Measurements from ENCODE around the gene KIF21B.

Gene KIF21B

DNA sequence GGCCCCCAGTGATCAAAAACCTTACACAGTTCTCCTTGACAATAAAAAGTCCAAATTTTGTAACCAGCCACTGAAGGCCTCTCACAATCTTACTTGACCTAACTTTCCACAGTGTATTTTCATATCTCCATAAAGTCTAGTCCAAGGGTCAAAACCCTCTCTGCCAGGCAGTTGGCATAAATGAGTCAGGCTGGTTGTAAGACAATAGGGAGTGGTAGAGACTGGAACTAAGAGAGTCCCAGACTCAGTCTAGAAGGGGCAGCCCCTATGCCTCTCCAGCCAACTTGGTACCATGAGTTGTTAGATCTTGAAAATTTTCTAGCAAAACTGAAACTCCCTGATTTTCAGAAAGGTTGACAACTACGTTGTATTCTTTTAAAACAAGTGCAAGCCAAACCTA lies 21.0 kb downstream of the KIF21B start:
- TF ChIP-seq, protein P1, sequence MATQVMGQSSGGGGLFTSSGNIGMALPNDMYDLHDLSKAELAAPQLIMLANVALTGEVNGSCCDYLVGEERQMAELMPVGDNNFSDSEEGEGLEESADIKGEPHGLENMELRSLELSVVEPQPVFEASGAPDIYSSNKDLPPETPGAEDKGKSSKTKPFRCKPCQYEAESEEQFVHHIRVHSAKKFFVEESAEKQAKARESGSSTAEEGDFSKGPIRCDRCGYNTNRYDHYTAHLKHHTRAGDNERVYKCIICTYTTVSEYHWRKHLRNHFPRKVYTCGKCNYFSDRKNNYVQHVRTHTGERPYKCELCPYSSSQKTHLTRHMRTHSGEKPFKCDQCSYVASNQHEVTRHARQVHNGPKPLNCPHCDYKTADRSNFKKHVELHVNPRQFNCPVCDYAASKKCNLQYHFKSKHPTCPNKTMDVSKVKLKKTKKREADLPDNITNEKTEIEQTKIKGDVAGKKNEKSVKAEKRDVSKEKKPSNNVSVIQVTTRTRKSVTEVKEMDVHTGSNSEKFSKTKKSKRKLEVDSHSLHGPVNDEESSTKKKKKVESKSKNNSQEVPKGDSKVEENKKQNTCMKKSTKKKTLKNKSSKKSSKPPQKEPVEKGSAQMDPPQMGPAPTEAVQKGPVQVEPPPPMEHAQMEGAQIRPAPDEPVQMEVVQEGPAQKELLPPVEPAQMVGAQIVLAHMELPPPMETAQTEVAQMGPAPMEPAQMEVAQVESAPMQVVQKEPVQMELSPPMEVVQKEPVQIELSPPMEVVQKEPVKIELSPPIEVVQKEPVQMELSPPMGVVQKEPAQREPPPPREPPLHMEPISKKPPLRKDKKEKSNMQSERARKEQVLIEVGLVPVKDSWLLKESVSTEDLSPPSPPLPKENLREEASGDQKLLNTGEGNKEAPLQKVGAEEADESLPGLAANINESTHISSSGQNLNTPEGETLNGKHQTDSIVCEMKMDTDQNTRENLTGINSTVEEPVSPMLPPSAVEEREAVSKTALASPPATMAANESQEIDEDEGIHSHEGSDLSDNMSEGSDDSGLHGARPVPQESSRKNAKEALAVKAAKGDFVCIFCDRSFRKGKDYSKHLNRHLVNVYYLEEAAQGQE (IDR thresholded peaks at IDR 0.05; ENCODE audit: insufficient read depth in 1 of 2, low read depth in 2 of 2, low read length in 2 of 2), result no peak
- no peak for TF ChIP-seq FOXP2 (optimal IDR thresholded peaks at IDR 0.05; ENCODE audit: borderline replicate concordance, extremely low read depth, extremely low read length, insufficient read depth)
- TF ChIP-seq TAF1 (IDR thresholded peaks at IDR 0.05; ENCODE audit: borderline replicate concordance, insufficient read depth, low read length), result no peak
- no peak for TF ChIP-seq SIN3A (IDR thresholded peaks at IDR 0.05; ENCODE audit: borderline replicate concordance, insufficient read depth, low read length)
- TF ChIP-seq POLR2AphosphoS5 (IDR thresholded peaks at IDR 0.05; ENCODE audit: low read depth, low read length), result no peak

- TF ChIP-seq TAF1 (IDR thresholded peaks at IDR 0.05; ENCODE audit: borderline replicate concordance, insufficient read depth, low read length) (no peak), SIN3A (IDR thresholded peaks at IDR 0.05; ENCODE audit: borderline replicate concordance, insufficient read depth, low read length) (no peak), POLR2AphosphoS5 (IDR thresholded peaks at IDR 0.05; ENCODE audit: low read depth, low read length) (no peak), FOXP2 (optimal IDR thresholded peaks at IDR 0.05; ENCODE audit: borderline replicate concordance, extremely low read depth, extremely low read length, insufficient read depth) (no peak)
- TF ChIP-seq, protein P1 (IDR thresholded peaks at IDR 0.05; ENCODE audit: insufficient read depth in 1 of 2, low read depth in 2 of 2, low read length in 2 of 2), result no peak
Measured at GRCh38 chr1:201001962-201002361, 21.6 kb downstream of the KIF21B start.

DNA sequence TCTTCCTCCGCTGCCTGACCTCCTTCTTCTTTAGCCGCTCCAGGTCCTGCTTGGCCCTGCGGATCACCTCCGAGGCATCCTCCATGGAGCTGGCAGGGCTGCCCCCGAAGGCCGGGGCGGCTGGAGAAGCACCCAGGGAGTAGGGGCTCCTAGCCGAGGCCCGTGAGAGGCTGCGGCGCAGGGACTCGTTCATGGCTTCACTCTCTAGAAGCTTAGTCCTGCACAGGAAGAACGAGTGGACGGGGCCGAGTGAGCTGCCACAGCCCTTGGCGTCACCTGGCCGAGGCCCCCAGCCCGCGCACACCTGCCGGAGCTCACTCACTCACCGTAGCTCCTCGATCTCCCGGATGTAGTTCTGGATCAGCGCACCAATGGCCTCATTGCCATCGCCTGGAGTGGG lies 23.1 kb downstream of the KIF21B start:
- TF ChIP-seq SIN3A (IDR thresholded peaks at IDR 0.05; ENCODE audit: borderline replicate concordance, insufficient read depth, low read length), result no peak
- no peak for TF ChIP-seq FOXP2 (optimal IDR thresholded peaks at IDR 0.05; ENCODE audit: borderline replicate concordance, extremely low read depth, extremely low read length, insufficient read depth)
- TF ChIP-seq TAF1 (IDR thresholded peaks at IDR 0.05; ENCODE audit: borderline replicate concordance, insufficient read depth, low read length), result no peak
- TF ChIP-seq, protein P1 (IDR thresholded peaks at IDR 0.05; ENCODE audit: insufficient read depth in 1 of 2, low read depth in 2 of 2, low read length in 2 of 2), result no peak
- no peak for TF ChIP-seq POLR2AphosphoS5 (IDR thresholded peaks at IDR 0.05; ENCODE audit: low read depth, low read length)

DNA sequence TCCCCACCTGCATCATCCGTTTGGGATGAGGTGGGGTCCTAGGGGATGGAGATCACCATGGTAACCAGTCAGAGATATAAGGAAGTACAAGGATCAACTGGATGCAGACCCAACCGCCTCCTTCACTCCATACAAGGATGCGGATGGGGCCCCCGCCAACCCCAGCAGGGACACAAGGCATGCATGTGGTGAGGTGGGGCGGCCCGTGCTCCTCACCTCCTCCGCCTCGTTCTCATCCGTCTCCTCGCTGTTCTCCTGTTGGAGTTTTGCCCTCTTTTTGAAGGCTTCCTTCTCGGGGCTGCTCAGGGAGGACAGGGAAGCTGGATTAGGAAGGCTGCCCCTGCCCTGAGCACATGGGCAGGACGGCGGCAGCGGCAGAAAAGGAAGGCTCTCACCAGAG lies 23.8 kb downstream of the KIF21B start:
- TF ChIP-seq POLR2AphosphoS5 (IDR thresholded peaks at IDR 0.05; ENCODE audit: low read depth, low read length) (no peak), FOXP2 (optimal IDR thresholded peaks at IDR 0.05; ENCODE audit: borderline replicate concordance, extremely low read depth, extremely low read length, insufficient read depth) (no peak), TAF1 (IDR thresholded peaks at IDR 0.05; ENCODE audit: borderline replicate concordance, insufficient read depth, low read length) (no peak)
- TF ChIP-seq, protein P1 (IDR thresholded peaks at IDR 0.05; ENCODE audit: insufficient read depth in 1 of 2, low read depth in 2 of 2, low read length in 2 of 2), result no peak

DNA sequence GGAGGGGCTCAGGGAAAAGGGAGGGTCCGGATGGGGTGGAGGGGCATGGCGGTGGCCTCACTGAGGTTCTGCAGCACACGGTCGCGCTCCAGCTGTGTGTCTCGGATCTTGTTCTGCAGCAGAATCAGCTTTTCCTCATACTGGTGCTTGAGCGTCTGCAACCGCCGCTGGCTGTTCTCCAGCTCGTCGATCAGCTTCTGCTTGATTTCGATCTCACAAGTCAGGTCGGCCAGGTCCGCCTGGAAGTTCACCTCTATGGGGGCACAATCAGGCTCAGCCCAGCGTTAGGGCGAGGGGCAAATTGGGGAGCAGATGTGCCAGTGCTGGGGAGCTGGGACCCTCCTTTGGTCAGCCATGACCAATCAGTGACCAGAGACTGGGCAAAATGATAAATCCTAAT lies 25.2 kb downstream of the KIF21B start:
- TF ChIP-seq, protein P1 (IDR thresholded peaks at IDR 0.05; ENCODE audit: insufficient read depth in 1 of 2, low read depth in 2 of 2, low read length in 2 of 2), result no peak
- TF ChIP-seq TAF1 (IDR thresholded peaks at IDR 0.05; ENCODE audit: borderline replicate concordance, insufficient read depth, low read length), result no peak
- no peak for TF ChIP-seq FOXP2 (optimal IDR thresholded peaks at IDR 0.05; ENCODE audit: borderline replicate concordance, extremely low read depth, extremely low read length, insufficient read depth)
- TF ChIP-seq SIN3A (IDR thresholded peaks at IDR 0.05; ENCODE audit: borderline replicate concordance, insufficient read depth, low read length), result no peak
- no peak for TF ChIP-seq POLR2AphosphoS5 (IDR thresholded peaks at IDR 0.05; ENCODE audit: low read depth, low read length)

Measured in PFSK-1 (cell line).